ENCODE data around the gene ZMPSTE24.

- TF ChIP-seq CTCF (IDR thresholded peaks at IDR 0.05) (no peak), POLR2AphosphoS5 (IDR thresholded peaks at IDR 0.05; ENCODE audit: insufficient read depth in 1 of 2, low read depth in 1 of 2) (no peak)
These were observed 45.8 kb downstream of the ZMPSTE24 start for GRCh38 chr1:40303790-40304189.

Data from vagina (tissue), 2 donors.